Amniotic stem cell (primary cell): ENCODE results near the gene NUSAP1.
"Not testable (repeated sequence)": the region's sequence is repeated elsewhere in the genome, so short reads cannot be mapped to it uniquely, and the experiment has no call there.

ENCODE experiments used
- DNase-seq: peaks from one replicate; lab custom pipeline; 2025; lab: John Stamatoyannopoulos, UW

The NUSAP1 gene, protein sequence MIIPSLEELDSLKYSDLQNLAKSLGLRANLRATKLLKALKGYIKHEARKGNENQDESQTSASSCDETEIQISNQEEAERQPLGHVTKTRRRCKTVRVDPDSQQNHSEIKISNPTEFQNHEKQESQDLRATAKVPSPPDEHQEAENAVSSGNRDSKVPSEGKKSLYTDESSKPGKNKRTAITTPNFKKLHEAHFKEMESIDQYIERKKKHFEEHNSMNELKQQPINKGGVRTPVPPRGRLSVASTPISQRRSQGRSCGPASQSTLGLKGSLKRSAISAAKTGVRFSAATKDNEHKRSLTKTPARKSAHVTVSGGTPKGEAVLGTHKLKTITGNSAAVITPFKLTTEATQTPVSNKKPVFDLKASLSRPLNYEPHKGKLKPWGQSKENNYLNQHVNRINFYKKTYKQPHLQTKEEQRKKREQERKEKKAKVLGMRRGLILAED

DNA sequence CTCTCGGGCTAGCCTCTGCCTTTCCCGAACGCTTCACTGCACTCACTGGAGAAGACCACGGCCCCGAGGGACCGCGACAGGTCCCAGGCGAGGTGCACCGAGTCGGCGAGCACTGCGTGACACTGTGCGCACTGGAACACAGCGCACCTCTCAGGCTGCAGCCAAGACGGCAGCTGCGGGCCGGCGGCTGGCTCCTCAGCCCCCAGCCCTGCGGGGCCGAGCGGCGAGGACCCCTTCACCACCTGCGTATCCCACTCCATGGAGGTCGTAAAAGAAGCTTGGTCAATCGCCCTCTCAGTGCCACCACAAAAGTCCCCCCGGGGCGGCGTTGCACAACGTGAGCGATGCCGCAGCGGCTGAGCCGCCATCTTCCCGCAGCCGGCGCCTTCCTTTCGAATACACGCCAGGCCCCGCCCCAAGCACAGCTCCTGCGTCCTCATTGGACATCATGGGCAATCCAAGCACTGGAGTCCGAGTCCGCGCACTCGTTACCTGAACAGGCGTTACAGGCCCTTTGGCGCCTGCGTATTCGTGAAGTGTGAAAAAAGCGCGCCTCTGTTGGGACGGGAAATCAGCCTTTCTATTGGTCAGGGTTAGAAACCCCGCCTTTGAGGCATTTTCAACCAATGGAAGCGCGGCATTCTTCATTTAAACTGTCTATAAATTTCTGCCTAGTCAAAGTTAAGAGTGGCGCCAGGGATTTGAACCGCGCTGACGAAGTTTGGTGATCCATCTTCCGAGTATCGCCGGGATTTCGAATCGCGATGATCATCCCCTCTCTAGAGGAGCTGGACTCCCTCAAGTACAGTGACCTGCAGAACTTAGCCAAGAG, at the start of gene NUSAP1, which contains the start of gene OIP5:
Gene NUSAP1 (plus strand): TSS at position 688 of the 832 bp plus-strand sequence. CDS start 77 bp downstream, at position 765.
Gene OIP5 (minus strand): TSS at position 398 of the 832 bp plus-strand sequence. CDS start 30 bp downstream, at position 368.
- peak; percentile 99 for DNase-seq

DNA sequence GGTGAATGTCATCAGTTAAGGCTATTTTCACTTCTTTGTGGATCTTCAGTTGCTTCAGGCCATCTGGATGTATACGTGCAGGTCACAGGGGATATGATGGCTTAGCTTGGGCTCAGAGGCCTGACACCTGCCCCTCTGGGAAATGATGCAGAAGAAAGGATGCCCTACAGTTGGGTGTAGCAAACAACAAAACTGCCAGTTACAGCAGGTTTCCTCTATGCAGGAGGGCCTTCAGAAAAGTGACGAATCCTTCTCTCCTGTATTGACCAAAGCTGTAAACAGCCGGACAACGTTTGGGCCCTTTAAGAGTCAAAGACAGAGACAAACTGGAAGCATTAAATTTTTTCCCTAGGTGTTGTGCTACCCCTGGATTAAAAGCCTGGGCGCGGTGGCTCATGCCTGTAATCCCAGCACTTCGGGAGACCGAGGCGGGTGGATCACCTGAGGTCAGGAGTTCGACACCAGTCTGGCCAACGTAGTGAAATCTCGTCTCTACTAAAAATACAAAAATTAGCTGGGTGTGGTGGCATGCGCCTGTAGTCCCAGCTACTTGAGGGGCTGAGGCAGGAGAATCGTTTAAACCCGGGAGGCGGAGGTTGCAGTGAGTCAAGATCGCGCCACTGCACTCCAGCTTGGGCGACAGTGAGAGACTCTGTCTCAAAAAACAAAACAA, 49.6 kb upstream of the NUSAP1 start:
- not testable (repeated sequence) for DNase-seq

DNA sequence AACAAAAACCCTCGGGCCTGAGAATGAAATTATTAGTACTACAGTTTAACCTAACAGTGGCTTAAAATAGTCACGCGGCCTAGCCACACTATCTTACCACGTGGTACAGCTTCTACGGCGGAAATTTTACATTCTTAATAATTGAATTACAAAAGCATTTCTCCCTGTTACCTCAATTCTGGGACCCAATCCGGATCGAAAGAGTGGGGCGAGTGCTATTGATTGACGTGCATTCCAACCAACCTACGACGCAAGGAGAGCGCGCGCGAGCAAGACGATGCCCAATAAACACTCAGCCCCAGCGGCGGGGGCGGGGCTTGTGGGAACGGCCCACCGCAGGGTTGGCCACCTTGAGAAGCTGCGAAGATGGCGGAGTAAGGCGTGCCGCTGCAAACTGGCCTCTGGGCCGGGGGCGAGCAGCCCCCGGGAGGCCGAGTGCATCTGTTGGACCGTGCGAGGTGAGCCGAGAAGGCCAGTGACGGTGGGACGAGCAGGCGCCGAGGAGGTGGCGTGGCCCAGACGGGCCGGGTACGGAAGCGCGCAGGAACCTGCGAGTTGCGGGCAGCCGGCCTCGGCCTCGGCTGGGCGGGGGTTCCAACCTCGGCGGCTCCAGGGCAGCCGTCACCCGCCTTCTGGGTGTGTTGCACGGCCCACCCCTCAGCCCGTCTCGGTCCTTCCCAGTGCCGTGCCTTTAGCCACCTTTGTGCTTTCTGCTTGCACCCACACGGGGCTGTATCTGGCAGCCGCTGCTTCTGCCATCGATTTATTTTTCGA, 48.8 kb upstream of the NUSAP1 start:
- DNase-seq: peak; percentile 97

DNA sequence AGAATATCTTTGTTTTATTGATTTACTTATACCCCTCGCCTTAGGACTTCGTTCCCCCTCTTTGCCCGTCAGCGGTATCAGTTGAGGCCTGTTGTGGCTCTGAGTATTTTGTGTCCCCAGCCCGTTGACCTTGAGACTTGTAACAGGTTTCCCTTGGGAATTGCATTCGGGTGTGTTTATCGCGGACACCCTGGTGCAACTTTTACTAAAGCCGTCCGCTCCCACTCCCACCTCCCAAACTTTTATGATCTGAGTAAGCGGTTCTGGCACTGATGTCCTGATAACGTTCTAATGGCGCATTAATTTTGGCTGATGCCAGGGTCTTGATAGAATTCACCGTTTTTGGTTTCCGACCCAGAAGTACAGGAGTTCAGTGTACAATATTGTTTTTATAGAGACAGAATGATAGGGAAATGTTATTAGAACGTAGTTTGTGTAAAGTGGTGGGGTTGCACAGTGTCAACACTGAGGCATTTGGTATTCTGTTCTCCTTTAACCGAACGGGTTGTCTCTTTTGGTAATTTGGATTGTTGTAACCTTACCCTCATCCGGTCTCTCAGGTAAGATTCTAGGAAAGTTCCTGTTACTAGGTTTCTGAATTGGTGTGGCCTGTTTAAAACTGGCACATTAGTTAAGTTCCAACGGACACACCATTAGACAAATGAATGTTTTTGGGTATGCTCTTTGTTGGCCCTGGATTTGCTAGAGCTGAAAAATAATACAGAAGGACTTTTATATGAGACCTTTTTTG, 48.1 kb upstream of the NUSAP1 start:
- DNase-seq: no peak

DNA sequence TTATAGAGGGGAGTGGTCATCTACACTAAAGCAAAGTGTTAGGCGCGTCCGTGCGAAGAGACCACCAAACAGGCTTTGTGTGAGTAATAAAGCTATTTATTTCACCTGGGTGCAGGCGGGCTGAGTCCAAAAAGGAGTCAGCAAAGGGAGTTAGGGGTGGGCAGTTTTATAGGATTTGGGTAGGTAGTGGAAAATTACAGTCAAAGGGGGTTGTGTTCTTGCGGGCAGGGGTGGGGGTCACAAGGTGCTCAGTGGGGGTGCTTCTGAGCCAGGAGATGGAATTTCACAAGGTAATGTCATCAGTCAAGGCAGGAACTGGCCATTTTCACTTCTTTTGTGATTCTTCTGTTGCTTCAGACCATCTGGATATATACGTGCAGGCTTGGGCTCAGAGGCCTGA, 47.4 kb upstream of the NUSAP1 start:
- no peak for DNase-seq

DNA sequence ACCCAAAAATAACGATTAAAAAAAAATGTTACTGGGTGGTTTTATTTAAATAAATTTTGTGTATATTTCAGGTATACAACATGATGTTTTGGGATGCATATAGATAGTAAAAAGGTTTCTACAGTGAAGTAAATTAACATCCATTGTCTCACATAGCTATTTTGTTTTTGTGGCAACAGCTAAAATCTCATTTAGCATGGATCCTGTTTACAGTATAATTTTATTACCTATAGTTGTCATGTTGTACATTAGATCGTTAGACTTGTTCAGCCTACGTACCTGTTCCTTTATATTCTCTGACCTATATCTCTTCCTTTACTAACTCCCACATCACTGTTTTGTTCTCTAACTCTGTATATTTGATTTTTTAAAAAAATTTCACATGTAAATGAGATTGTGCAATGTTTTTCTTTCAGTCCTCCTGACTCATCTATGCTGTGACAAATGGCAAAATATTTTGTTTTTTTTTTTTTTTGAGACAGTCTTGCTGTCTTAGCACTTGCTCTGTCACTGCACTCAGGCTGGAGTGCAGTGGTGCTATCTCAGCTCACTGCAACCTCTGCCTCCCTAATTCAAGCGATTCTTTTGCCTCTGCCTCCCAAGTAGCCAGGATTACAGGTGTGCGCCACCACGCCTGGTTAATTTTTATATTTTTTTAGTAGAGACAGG, 45.9 kb upstream of the NUSAP1 start:
- DNase-seq: no peak

DNA sequence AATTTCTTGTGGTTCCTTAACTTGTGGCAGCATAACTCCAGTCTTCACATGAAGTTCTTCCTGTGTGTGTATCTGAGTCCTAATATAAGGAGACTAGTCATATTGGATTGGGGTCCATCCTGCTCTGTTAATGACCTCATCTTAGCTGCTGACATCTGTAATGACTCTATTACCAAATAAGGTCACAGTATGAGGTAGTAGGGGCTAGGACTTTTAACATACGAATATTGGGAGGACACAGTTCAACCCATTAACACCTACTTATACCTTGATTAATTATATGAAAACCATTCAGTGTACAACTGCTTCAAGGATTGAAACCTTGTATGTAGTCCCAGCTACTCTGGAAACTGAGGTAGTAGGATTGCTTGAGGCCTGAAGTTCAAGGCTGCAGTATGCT, 44.2 kb upstream of the NUSAP1 start:
- no peak for DNase-seq

DNA sequence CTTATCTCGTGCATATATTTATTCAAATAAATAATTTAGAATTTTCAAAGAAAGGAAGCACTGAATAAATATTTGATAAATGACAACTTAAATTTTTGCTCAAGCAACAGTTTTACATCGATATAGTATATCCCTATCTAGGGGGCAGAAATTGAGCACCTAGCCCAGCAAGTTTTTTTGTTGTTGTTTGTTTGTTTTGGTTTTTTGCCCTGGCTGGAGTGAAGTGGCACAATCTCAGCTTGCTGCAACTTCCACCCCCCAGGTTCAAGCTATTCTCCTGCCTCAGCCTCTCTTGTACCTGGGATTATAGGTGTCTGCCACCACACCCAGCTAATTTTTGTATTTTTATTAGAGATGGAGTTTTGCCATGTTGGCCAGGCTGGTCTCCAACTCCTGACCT, 42.7 kb upstream of the NUSAP1 start:
- DNase-seq: no peak

DNA sequence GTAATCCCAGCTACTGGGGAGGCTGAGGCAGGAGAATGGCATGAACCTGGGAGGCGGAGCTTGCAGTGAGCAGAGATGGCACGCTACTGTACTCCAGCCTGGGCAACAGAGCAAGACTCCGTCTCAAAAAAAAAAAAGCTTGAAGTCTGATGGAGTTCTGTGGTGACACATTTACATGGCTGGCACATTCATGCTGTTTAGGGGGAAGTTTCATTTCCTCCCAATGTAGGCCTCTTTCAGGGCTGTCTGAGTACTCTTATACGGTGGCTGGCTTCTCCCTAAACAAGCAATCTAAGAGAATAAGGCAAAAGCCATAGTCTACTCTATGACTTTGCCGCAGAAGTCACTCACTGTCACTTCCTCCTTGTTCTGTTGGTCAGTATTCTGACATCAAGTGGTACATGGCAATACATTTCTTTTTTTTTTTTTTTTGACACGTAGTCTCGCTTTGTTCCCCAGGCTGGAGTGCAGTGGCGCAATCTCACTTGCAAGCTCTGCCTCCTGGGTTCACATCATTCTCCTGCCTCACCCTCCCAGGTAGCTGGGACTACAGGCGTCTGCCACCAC, 41.5 kb upstream of the NUSAP1 start:
- DNase-seq: no peak

DNA sequence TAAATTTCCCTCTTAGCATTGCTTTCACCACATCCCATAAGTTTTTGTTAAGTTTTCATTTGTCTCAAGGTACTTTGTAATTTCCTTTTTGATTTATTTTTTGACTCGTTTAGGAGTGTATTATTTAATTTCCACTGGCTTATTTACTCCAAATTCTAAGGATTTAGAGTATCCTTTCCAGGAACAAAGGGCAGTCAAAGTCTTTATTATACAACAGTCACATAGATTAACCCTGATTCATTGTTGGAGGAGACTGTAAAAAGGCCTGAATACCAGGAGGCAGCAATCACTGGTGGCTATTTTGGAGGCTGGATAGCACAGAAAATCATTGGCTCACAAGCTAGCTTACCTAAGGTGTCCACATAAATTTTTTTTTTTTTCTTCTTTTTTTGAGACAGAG, 40.2 kb upstream of the NUSAP1 start:
- no peak for DNase-seq

DNA sequence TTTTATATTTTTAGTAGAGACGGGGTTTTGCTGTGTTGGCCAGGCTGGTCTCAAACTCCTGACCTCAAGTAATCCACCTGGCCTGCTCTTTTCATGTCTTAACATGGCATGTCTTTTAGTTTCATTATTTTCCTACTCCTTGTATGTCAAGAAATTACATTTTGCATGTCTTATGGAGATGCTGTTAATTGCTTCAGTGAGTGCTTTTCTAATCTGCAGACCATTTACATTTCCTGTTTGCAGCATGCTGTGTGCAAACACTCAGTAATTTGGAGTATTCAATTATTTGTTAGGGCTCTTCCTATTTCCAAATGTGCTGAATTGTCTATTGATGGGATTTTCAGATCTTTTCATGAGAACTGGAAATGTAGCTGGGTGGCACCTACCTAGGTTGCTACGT, 31.5 kb upstream of the NUSAP1 start:
- not testable (repeated sequence) for DNase-seq

DNA sequence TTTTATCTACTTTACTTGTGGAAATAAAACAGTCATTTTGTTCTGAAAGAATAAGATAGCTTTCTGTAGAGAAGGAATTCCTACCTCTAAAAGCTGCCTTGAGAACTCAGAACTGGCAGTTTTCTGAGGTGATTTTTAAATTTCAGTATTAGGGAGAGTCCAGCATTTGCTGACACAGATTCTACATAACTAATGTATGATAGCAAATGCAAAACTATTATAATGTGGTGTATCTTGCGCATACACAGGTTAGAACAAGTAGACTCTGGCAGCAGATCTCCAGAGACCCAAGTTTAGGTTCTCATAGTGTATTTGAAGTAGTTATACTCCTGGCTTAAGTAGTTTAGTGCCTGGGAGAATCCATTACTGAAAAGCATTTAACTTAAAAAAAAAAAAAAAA, 31.1 kb upstream of the NUSAP1 start:
- no peak for DNase-seq

DNA sequence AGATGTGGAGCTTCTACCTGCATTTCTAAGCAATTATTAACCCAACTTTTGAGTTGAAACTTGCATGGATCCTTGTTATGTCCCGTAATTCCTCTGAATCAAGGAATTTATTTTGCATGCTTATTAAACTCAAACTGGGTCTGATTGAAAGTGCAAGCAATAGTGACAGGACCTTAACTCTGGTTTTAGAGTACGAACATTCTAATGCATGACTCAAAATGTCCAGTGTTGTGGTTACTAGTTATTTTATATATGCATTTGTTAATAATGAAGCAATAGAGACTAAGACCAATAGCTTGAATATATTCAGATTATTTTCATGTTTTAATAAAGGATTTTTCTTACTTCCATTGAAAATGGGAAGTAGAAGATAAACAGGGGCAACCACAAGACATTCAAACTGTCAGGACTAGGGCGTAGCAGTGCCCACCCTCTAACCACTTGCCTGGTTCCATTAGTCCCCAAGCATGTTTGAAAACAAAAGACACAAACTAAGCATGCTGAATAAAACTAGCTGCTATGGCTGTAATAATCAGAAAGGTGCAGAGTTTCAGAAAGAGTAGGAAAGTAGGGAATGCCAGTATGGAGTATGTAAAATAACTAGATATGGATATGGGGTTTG, 28.4 kb upstream of the NUSAP1 start:
- DNase-seq: no peak

DNA sequence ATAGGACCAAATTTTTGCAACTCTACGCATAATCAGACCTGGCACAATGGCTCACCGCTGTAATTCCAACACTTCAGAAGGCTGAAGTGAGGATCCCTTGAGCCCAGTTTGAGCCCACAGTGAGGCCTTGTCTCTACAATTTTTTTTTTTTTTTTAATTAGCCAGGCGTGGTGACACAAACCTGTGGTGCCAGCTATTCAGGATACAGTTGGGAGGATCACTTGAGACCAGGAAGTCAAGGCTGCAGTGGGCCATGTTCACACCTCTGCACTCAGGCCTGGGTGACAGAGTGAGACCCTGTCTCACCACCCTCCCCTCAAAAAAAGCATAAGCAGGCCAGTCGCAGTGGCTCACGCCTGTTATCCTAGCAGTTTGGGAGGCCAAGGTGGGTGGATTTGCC, 25.0 kb upstream of the NUSAP1 start:
- DNase-seq: no peak

DNA sequence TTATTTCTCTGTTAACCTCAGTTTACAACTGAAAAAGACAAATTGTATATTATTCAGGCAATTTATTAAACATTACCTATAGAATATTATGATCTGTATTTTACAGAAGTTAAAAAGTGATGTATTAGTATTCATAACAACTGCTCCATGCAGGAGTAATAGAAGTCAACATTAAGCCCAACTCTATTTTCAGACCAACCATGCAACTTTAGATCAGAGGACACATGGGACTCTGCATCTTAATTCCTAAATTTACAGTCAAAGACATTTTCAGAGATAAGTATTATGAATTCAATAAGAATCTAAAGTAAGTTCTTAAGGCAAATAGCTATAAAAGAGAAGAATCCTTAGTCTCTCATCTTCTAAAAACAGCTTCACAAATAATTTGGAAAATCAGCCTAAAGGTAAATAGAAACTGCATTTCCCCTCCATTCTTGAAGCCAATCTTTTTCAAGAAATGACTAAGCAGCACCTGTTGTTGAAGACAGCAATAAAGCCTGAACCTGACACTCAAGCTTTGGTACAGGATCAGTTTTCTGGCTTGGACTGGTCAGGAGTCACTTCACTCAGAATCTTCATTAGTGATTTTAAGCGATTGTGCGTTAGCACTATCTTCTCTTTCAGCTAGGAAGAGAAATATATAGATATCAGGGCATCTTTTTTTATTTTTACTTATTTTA, 23.3 kb upstream of the NUSAP1 start:
- DNase-seq: no peak

DNA sequence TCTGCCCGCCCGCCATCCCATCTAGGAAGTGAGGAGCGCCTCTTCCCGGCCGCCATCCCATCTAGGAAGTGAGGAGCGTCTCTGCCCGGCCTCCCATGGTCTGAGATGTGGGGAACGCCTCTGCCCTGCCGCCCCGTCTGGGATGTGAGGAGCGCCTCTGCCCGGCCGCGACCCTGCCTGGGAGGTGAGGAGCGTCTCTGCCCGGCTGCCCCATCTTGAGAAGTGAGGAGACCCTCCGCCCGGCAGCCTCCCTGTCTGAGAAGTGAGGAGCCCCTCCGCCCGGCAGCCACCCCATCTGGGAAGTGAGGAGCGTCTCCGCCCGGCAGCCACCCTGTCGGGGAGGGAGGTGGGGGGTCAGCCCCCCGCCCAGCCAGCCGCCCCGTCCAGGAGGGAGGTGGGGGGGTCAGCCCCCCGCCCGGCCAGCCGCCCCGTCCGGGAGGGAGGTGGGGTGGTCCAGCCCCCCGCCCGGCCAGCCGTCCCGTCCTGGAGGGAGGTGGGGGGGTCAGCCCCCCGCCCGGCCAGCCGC, 11.8 kb upstream of the NUSAP1 start:
- DNase-seq: not testable (repeated sequence)

DNA sequence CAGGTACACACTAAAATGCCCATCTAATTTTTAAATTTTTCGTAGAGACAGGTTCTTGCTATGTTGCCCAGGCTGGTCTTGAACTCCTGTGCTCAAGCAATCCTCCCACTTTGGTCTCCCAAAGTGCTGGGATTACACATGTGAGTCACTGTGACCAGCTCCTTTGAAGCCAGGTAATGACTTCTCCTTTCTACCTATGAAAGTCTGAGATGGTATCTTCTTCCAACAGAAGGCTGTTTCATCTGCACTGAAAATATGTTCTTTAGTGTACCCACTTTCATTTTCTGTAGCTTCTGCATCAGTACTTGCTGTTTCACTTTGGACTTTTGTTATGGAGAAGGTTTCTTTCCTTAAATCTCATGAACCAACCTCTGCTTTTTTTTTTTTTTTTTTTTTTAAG, 9.1 kb upstream of the NUSAP1 start:
- DNase-seq: no peak

DNA sequence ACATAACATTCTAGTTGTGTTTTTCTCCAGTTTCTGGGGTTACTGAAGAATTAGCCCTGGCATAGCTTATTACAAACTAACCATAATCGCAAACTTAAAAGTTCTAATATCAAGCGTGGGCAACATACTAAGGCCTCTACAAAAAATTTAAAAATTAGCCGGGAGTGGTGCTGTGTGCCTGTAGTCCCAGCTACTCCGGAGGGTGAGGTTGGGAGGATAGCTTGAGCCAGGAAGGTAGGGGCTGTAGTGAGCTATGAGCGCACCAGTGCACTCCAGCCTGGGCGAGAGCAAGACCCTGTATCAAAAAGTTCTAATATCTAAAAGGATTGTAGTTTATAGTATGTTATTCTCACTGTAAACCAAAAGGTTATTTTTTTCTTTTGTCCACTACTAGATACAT, 1.4 kb upstream of the NUSAP1 start:
- no peak for DNase-seq

DNA sequence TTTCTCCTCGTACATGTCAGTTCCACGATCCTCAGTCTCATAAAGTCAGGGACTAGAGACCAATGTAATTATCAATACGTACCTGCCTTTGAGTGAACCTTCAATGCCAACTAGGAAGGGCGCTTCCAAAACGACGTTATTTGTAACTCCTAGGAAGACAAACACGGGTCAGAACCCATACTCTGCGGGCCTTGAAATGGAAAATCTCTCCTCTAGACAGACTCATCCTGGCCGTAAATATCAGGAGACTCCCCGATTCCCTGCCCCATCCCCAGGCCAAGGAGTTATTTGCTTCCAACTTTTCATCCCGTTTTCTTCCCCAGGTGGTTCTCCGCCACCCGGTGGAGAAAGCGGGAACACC, 868 bp upstream of the NUSAP1 start:
- DNase-seq: no peak
